Measurements from ENCODE around the gene PLEKHA7. TPM values are rescaled to one million over a fixed set of nuclear protein-coding genes. Genes with fewer than 3 reads are reported as not detected.

PLEKHA7 gene
- total RNA-seq, 2 donors from 2014 or later = 55.6 to 65.9 TPM

GRCh38 chr11:16973338-16973964 lies 40.8 kb downstream of the PLEKHA7 start:
- no peak overlapping the region for H3K27ac ChIP-seq
- intact Hi-C loops (cut with DNase I) = no loop called here

GRCh38 chr11:16969010-16969999 lies 44.9 kb downstream of the PLEKHA7 start:
- Histone ChIP-seq H3K27ac (peak overlapping the region; percentile 44), H3K9me3 (no peaks in the 10 kb centered on the region), H3K36me3 (no peaks in the 10 kb centered on the region), H3K27me3 (no peaks in the 10 kb centered on the region), H3K4me3 (no peak overlapping the region), H3K9ac (ENCODE audit: low read depth in 2 of 2, low read length in 2 of 2) (peak overlapping the region in 1 of 2 donors; percentile 14), H3K4me1 (peaks cover 20% of the 10 kb centered on the region)
- peak; percentile 61 for DNase-seq
- intact Hi-C loops (cut with DNase I) = no loop called here
- TF ChIP-seq CTCF (IDR thresholded peaks at IDR 0.05) = no peak

More at GRCh38 chr11:16973338-16973964, 40.8 kb downstream of the PLEKHA7 start:
- no peak overlapping the region for H3K9ac ChIP-seq (ENCODE audit: low read depth in 2 of 2, low read length in 2 of 2)
- H3K4me3 ChIP-seq = no peak overlapping the region
- no peaks in the 10 kb centered on the region for H3K36me3 ChIP-seq
- peaks cover 11% of the 10 kb centered on the region for H3K4me1 ChIP-seq
- H3K27me3 ChIP-seq = no peaks in the 10 kb centered on the region
- no peak for TF ChIP-seq CTCF (IDR thresholded peaks at IDR 0.05)
- no peaks in the 10 kb centered on the region for H3K9me3 ChIP-seq
- no peak for DNase-seq

- Histone ChIP-seq H3K9ac (ENCODE audit: low read depth in 2 of 2, low read length in 2 of 2) (no peak overlapping the region), H3K4me3 (no peak overlapping the region), H3K27ac (peak overlapping the region; percentile 63), H3K4me1 (peaks cover 20% of the 10 kb centered on the region), H3K9me3 (no peaks in the 10 kb centered on the region), H3K27me3 (no peaks in the 10 kb centered on the region), H3K36me3 (no peaks in the 10 kb centered on the region)
- intact Hi-C loops (cut with DNase I) = no loop called here
- no peak for TF ChIP-seq CTCF (IDR thresholded peaks at IDR 0.05)
- DNase-seq = no peak
Measured at GRCh38 chr11:16968196-16968595, 46.0 kb downstream of the PLEKHA7 start.

- no peak for DNase-seq
- peaks cover 20% of the 10 kb centered on the region for H3K4me1 ChIP-seq
Measured at GRCh38 chr11:16966930-16967671, 47.1 kb downstream of the PLEKHA7 start.

More at GRCh38 chr11:16966930-16967671, 47.1 kb downstream of the PLEKHA7 start:
- Histone ChIP-seq H3K4me3 (no peak overlapping the region), H3K9me3 (no peaks in the 10 kb centered on the region), H3K27ac (peak overlapping the region; percentile 63), H3K27me3 (no peaks in the 10 kb centered on the region), H3K9ac (ENCODE audit: low read depth in 2 of 2, low read length in 2 of 2) (peak overlapping the region in 1 of 2 donors; percentile 27), H3K36me3 (no peaks in the 10 kb centered on the region)
- no peak for TF ChIP-seq CTCF (IDR thresholded peaks at IDR 0.05)
- intact Hi-C loops (cut with DNase I) = no loop called here
